ENCODE data around the gene ANKS4B. TPM values are rescaled to one million over a fixed set of nuclear protein-coding genes. Genes with fewer than 3 reads are reported as not detected.
"Not testable (repeated sequence)": the region's sequence is repeated elsewhere in the genome, so short reads cannot be mapped to it uniquely, and the experiment has no call there.

ANKS4B gene
- total and polyA plus RNA-seq, 2 experiments from 2014 or later: not detected

DNA sequence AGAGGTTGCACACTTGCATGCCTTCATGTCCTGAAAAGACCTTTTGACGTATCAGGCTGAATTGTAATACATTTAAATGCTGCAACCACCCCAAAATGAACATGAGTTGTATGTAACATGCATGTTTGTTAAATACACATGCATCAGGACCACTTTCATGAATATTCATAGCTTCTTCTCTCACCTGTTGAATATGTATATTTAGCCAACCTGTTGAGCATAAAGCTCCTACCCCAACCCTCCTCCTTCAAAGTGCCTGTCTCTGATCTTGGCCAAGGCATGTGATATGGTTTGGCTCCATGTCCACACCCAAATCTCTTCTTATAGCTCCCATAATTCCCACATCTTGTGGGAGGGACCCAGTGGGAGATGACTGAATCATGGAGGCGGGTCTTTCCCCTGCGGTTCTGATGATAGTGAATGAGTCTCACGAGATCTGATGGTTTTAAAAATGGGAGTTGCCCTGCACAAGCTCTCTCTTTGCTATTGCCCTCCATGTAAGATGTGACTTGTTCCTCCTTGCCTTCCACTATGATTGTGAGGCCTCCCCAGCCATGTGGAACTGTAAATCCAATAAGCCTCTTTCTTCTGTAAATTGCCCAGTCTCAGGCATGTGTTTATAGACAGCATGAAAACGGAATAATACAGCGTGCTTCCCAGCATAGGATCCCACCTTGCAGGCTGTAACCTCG is 48.3 kb downstream of the ANKS4B start:
- no peak for TF ChIP-seq EZH2 (IDR thresholded peaks at IDR 0.05; ENCODE audit: insufficient read depth, poor library complexity, severe bottlenecking)
- no peak for TF ChIP-seq EZH2phosphoT487 (IDR thresholded peaks at IDR 0.05; ENCODE audit: insufficient read depth, low read depth)
- H3K9ac ChIP-seq: no peak overlapping the region
- WGBS, 2 experiments (ENCODE audit: low coverage in 1 of 2, low lambda C conversion rate in 2 of 2, missing lambda C conversion rate in 2 of 2): 77 to 82% methylated on average over 7 of the region's 7 CpGs
- H3K4me2 ChIP-seq (ENCODE audit: unreplicated experiment): no peak overlapping the region
- H3K27ac ChIP-seq: no peak overlapping the region
- no peaks in the 10 kb centered on the region for H3K36me3 ChIP-seq (ENCODE audit: low read depth)
- no peak overlapping the region for H2AFZ ChIP-seq
- H4K20me1 ChIP-seq (ENCODE audit: insufficient read depth): no peaks in the 10 kb centered on the region
- no peak for DNase-seq
- H3F3A ChIP-seq (ENCODE audit: insufficient read depth): no peaks in the 10 kb centered on the region; the same call in 1 of the 2 replicates
- H3K27me3 ChIP-seq (replicated peaks; ENCODE audit: insufficient read depth): peaks cover 38% of the 10 kb centered on the region
- no peak overlapping the region for H3K4me3 ChIP-seq
- in situ Hi-C loops (cut with MboI): no loop called here
- H3K4me1 ChIP-seq (ENCODE audit: insufficient read depth): no peaks in the 10 kb centered on the region
- H3K9me3 ChIP-seq (ENCODE audit: low read depth): no peaks in the 10 kb centered on the region
- no peaks in the 10 kb centered on the region for H3K79me2 ChIP-seq (ENCODE audit: insufficient read depth)
- H3K9me2 ChIP-seq (ENCODE audit: insufficient read depth): no peaks in the 10 kb centered on the region

DNA sequence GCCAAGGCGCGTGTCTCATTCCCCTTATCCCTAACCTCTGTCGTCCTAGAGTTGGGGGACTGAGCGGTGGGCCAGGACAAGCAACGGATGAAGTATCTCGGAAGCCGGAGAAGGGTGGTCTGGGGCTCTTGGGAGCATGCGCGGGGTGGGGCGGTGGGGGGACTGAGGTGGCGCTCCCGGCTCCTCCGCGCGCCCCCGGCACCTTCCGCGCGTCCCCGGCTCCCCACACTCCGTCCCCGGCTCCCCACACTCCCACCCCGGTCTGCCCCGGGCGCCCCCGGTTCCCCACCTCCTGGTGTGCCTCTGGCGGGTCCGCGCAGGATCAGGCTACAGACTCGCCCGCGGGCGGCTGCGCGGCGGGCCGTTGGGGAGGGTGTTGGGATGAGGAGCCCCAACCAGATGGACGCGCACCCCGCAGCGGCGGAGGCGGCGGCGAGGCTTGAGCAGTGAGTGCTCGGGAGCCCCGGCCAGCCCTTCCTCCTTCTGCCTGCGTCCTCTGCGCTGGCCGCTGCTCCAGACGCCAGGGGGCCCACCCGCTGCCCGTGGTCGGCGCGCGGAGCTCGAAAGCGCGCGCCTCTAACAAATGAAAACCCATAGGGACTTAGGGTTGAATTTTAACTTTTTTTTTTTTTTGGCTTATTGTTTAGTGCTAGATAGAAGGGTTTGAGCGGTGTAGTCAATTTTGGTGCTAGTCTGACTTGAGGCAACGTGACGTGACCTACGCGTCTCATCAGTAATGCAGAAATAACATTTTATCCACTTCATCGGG is 50.2 kb downstream of the ANKS4B start:
- peaks cover 25% of the 10 kb centered on the region for H3K27me3 ChIP-seq (replicated peaks; ENCODE audit: insufficient read depth)
- no peaks in the 10 kb centered on the region for H4K20me1 ChIP-seq (ENCODE audit: insufficient read depth)
- DNase-seq: peak; percentile 58
- 7 to 10% methylated on average over 47 to 61 of the region's 67 CpGs for WGBS, 2 experiments (ENCODE audit: low coverage in 1 of 2, low lambda C conversion rate in 2 of 2, missing lambda C conversion rate in 2 of 2)
- in situ Hi-C loops (cut with MboI): no loop called here
- H3K4me1 ChIP-seq (ENCODE audit: insufficient read depth): no peaks in the 10 kb centered on the region
- H3K9ac ChIP-seq: no peak overlapping the region; the same call in 1 of the 2 replicates
- no peaks in the 10 kb centered on the region; the same call in 1 of the 2 replicates for H3F3A ChIP-seq (ENCODE audit: insufficient read depth)
- H3K9me2 ChIP-seq (ENCODE audit: insufficient read depth): no peaks in the 10 kb centered on the region
- peak overlapping the region; percentile 62 for H3K4me3 ChIP-seq
- H2AFZ ChIP-seq: peak overlapping the region; percentile 33
- peak overlapping the region; percentile 69 for H3K4me2 ChIP-seq (ENCODE audit: unreplicated experiment)
- H3K9me3 ChIP-seq (ENCODE audit: low read depth): no peaks in the 10 kb centered on the region
- TF ChIP-seq EZH2phosphoT487 (IDR thresholded peaks at IDR 0.05; ENCODE audit: insufficient read depth, low read depth): no peak
- TF ChIP-seq EZH2 (IDR thresholded peaks at IDR 0.05; ENCODE audit: insufficient read depth, poor library complexity, severe bottlenecking): peak; percentile 20
- no peaks in the 10 kb centered on the region for H3K79me2 ChIP-seq (ENCODE audit: insufficient read depth)
- no peak overlapping the region for H3K27ac ChIP-seq
- no peaks in the 10 kb centered on the region for H3K36me3 ChIP-seq (ENCODE audit: low read depth)

DNA sequence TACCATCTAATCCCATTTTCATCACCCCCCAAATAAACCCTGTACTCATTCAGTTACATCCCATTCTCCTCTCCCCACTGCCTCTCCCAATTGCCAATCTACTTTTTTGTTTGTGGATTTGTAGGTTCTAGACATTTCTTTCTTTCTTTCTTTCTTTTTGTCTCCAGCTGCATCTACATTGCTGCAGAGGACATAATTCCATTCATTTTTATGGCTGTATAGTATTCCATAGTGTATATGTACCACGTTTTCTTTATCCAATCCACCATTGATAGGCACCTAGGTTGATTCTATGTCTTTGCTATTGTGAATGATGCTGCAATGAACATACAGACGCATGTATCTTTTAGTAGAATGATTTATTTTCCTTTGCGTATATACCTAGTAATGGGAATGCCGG is 50.9 kb downstream of the ANKS4B start:
- no peaks in the 10 kb centered on the region for H3K9me2 ChIP-seq (ENCODE audit: insufficient read depth)
- no peaks in the 10 kb centered on the region for H4K20me1 ChIP-seq (ENCODE audit: insufficient read depth)
- no peak overlapping the region for H2AFZ ChIP-seq
- no peak for TF ChIP-seq EZH2phosphoT487 (IDR thresholded peaks at IDR 0.05; ENCODE audit: insufficient read depth, low read depth)
- TF ChIP-seq EZH2 (IDR thresholded peaks at IDR 0.05; ENCODE audit: insufficient read depth, poor library complexity, severe bottlenecking): no peak
- H3K9ac ChIP-seq: no peak overlapping the region
- H3K4me3 ChIP-seq: peak overlapping the region; percentile 62
- no peaks in the 10 kb centered on the region for H3K79me2 ChIP-seq (ENCODE audit: insufficient read depth)
- 90 to 93% methylated on average over 4 of the region's 4 CpGs for WGBS, 2 experiments (ENCODE audit: low coverage in 1 of 2, low lambda C conversion rate in 2 of 2, missing lambda C conversion rate in 2 of 2)
- in situ Hi-C loops (cut with MboI): no loop called here
- no peaks in the 10 kb centered on the region; the same call in 1 of the 2 replicates for H3F3A ChIP-seq (ENCODE audit: insufficient read depth)
- no peaks in the 10 kb centered on the region for H3K36me3 ChIP-seq (ENCODE audit: low read depth)
- no peak overlapping the region for H3K4me2 ChIP-seq (ENCODE audit: unreplicated experiment)
- no peak overlapping the region for H3K27ac ChIP-seq
- no peak for DNase-seq
- H3K27me3 ChIP-seq (replicated peaks; ENCODE audit: insufficient read depth): peaks cover 28% of the 10 kb centered on the region
- H3K9me3 ChIP-seq (ENCODE audit: low read depth): no peaks in the 10 kb centered on the region
- H3K4me1 ChIP-seq (ENCODE audit: insufficient read depth): no peaks in the 10 kb centered on the region

DNA sequence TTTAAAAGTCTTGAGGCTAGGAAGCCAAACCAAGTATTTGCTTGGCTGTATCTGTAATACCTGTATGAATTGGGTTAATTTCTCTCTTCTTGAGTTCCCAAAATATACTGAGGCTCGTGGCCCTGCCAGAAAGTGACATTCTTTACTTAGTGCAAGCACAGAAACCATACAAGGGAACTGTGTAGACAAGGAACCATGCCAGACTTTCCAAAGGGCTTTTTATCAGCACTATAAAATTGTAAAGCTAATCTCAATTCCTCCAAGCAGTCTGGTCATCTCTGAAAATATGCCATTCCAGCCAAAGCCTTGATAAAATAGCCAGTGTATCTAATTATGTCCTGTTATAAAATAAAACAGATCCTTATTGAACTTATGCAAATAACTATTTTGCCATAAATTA is 51.8 kb downstream of the ANKS4B start:
- Histone ChIP-seq H3K4me2 (ENCODE audit: unreplicated experiment) (no peak overlapping the region), H3K4me1 (ENCODE audit: insufficient read depth) (no peaks in the 10 kb centered on the region), H3K27me3 (replicated peaks; ENCODE audit: insufficient read depth) (peaks cover 28% of the 10 kb centered on the region), H2AFZ (no peak overlapping the region), H3K79me2 (ENCODE audit: insufficient read depth) (no peaks in the 10 kb centered on the region), H3K9me2 (ENCODE audit: insufficient read depth) (no peaks in the 10 kb centered on the region), H3K27ac (no peak overlapping the region), H3F3A (ENCODE audit: insufficient read depth) (no peaks in the 10 kb centered on the region), H3K4me3 (no peak overlapping the region), H3K9me3 (ENCODE audit: low read depth) (no peaks in the 10 kb centered on the region), H3K9ac (no peak overlapping the region), H4K20me1 (ENCODE audit: insufficient read depth) (no peaks in the 10 kb centered on the region), H3K36me3 (ENCODE audit: low read depth) (no peaks in the 10 kb centered on the region)
- in situ Hi-C loops (cut with MboI): no loop called here
- 11 to 24% methylated on average over 1 of the region's 1 CpG for WGBS, 2 experiments (ENCODE audit: low coverage in 1 of 2, low lambda C conversion rate in 2 of 2, missing lambda C conversion rate in 2 of 2)
- DNase-seq: no peak
- TF ChIP-seq EZH2phosphoT487 (IDR thresholded peaks at IDR 0.05; ENCODE audit: insufficient read depth, low read depth): no peak

DNA sequence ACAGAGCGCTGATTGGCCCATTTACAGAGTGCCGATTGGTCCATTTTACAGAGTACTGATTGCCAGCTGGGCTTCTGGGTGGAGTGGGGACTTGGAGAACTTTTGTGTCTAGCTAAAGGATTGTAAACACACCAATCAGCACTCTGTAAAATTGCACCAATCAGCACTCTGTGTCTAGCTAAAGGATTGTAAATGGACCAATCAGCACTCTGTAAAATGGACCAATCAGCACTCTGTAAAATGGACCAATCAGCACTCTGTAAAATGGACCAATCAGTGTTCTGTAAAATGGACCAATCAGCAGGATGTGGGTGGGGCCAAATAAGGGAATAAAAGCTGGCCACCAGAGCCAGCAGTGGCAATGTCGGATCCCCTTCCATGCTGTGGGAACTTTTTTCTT is 56.3 kb downstream of the ANKS4B start:
- H3K79me2 ChIP-seq (ENCODE audit: insufficient read depth); H3K36me3 ChIP-seq (ENCODE audit: low read depth); DNase-seq; H2AFZ ChIP-seq; H3K9me3 ChIP-seq (ENCODE audit: low read depth); H3K9ac ChIP-seq; H3K4me2 ChIP-seq (ENCODE audit: unreplicated experiment); H3K9me2 ChIP-seq (ENCODE audit: insufficient read depth); H4K20me1 ChIP-seq (ENCODE audit: insufficient read depth); H3K4me1 ChIP-seq (ENCODE audit: insufficient read depth); H3K27ac ChIP-seq; H3K4me3 ChIP-seq; H3F3A ChIP-seq (ENCODE audit: insufficient read depth): not testable (repeated sequence)
- in situ Hi-C loops (cut with MboI): loop anchor here (10.0 kb wide), 1 partner anchor 105 kb away; no protein-coding TSS in a partner anchor
- H3K27me3 ChIP-seq (replicated peaks; ENCODE audit: insufficient read depth): peaks cover 20% of the 10 kb centered on the region
- WGBS, 2 experiments (ENCODE audit: low coverage in 1 of 2, low lambda C conversion rate in 2 of 2, missing lambda C conversion rate in 2 of 2): 95 to 100% methylated on average over 3 of the region's 3 CpGs
